PC-9 (cell line): Measurements from ENCODE around the gene LRG1.

Experiments
- CTCF ChIP-seq: fragments of 200-600 bp; sonication (generic); conservative IDR thresholded peaks from 2 replicates; pipeline ENCODE4 v1.6.1; 2017; ENCODE audit warnings: mixed run types, antibody characterized with exemption, mild to moderate bottlenecking, moderate library complexity
- EZH2 ChIP-seq: fragments of 200-600 bp; sonication (generic); IDR thresholded peaks from 2 replicates; pipeline ENCODE4 v1.8.0; 2017; ENCODE audit warnings: antibody characterized with exemption, low read depth

- TF ChIP-seq CTCF (no peak), EZH2 (no peak)
Observed at GRCh38 chr19:4512070-4512469, 27.8 kb downstream of the LRG1 start.
